ENCODE data around the gene NAALADL2.
A peak's percentile ranks its signal among the peaks of the same experiment; 100 is the strongest.

The NAALADL2 gene

GRCh38 chr3:175338775-175339535 is 479.8 kb downstream of the NAALADL2 start:
- no peak for TF ChIP-seq CTCF (IDR thresholded peaks at IDR 0.05; ENCODE audit: insufficient read depth, low read depth, low read length, missing control alignments)
- DNase-seq (ENCODE audit: low read depth), result peak; percentile 31
- H3K4me3 ChIP-seq (ENCODE audit: low read depth, low read length), result no peak overlapping the region

GRCh38 chr3:175340338-175341015 is 481.3 kb downstream of the NAALADL2 start:
- no peak overlapping the region for H3K4me3 ChIP-seq (ENCODE audit: low read depth, low read length)
- DNase-seq (ENCODE audit: low read depth), result no peak
- no peak for TF ChIP-seq CTCF (IDR thresholded peaks at IDR 0.05; ENCODE audit: insufficient read depth, low read depth, low read length, missing control alignments)

GRCh38 chr3:175342196-175342595 is 483.1 kb downstream of the NAALADL2 start:
- TF ChIP-seq CTCF (IDR thresholded peaks at IDR 0.05; ENCODE audit: insufficient read depth, low read depth, low read length, missing control alignments), result no peak
- DNase-seq (ENCODE audit: low read depth), result no peak
- no peak overlapping the region for H3K4me3 ChIP-seq (ENCODE audit: low read depth, low read length)

GRCh38 chr3:175343946-175344345 is 484.8 kb downstream of the NAALADL2 start:
- no peak for TF ChIP-seq CTCF (IDR thresholded peaks at IDR 0.05; ENCODE audit: insufficient read depth, low read depth, low read length, missing control alignments)
- no peak overlapping the region for H3K4me3 ChIP-seq (ENCODE audit: low read depth, low read length)
- DNase-seq (ENCODE audit: low read depth), result no peak

GRCh38 chr3:175346573-175347356 is 487.6 kb downstream of the NAALADL2 start:
- TF ChIP-seq CTCF (IDR thresholded peaks at IDR 0.05; ENCODE audit: insufficient read depth, low read depth, low read length, missing control alignments), result no peak
- H3K4me3 ChIP-seq (ENCODE audit: low read depth, low read length), result 0 out of 2 replicates have a peak overlapping the region, but pooled peaks have one; percentile 5
- peak; percentile 76 for DNase-seq (ENCODE audit: low read depth)

- peak; percentile 68 for DNase-seq (ENCODE audit: low read depth)
- no peak overlapping the region for H3K4me3 ChIP-seq (ENCODE audit: low read depth, low read length)
Measured at GRCh38 chr3:175349168-175349567, 490.0 kb downstream of the NAALADL2 start.

More at GRCh38 chr3:175349168-175349567, 490.0 kb downstream of the NAALADL2 start:
- TF ChIP-seq CTCF (IDR thresholded peaks at IDR 0.05; ENCODE audit: insufficient read depth, low read depth, low read length, missing control alignments), result no peak

All from GM12865 (cell line).